GM19397 (cell line): ENCODE results near the gene CHCHD1.
"Not testable (repeated sequence)": the region's sequence is repeated elsewhere in the genome, so short reads cannot be mapped to it uniquely, and the experiment has no call there.

Experiments
- ATAC-seq: cut with Tn5 transposase; IDR thresholded peaks from one replicate; pipeline ENCODE4 v1.9.1; 2021; ENCODE audit warnings: mild to moderate bottlenecking, moderate library complexity; ENCODE audit not compliant: unreplicated experiment

The CHCHD1 gene

GRCh38 chr10:73790886-73791625 lies 9.2 kb downstream of the CHCHD1 start:
- no peak for ATAC-seq

- ATAC-seq: no peak
Measured at GRCh38 chr10:73791871-73792400, 10.1 kb downstream of the CHCHD1 start.

GRCh38 chr10:73793456-73793855 lies 11.6 kb downstream of the CHCHD1 start:
- no peak for ATAC-seq

GRCh38 chr10:73795491-73795890 lies 13.6 kb downstream of the CHCHD1 start:
- ATAC-seq: not testable (repeated sequence)

GRCh38 chr10:73796035-73796434 lies 14.2 kb downstream of the CHCHD1 start:
- not testable (repeated sequence) for ATAC-seq

GRCh38 chr10:73796766-73797165 lies 14.9 kb downstream of the CHCHD1 start:
- ATAC-seq: no peak

- no peak for ATAC-seq
Measured at GRCh38 chr10:73797324-73798025, 15.6 kb downstream of the CHCHD1 start.

GRCh38 chr10:73798087-73798486 lies 16.2 kb downstream of the CHCHD1 start:
- no peak for ATAC-seq

- ATAC-seq: no peak
Measured at GRCh38 chr10:73798927-73799560, 17.2 kb downstream of the CHCHD1 start.

GRCh38 chr10:73799899-73800559 lies 18.2 kb downstream of the CHCHD1 start:
- ATAC-seq: no peak

GRCh38 chr10:73800560-73801252 lies 18.9 kb downstream of the CHCHD1 start:
- no peak for ATAC-seq

GRCh38 chr10:73801253-73801590 lies 19.4 kb downstream of the CHCHD1 start:
- ATAC-seq: no peak

GRCh38 chr10:73802276-73802991 lies 20.6 kb downstream of the CHCHD1 start:
- no peak for ATAC-seq

GRCh38 chr10:73803680-73804286 lies 21.9 kb downstream of the CHCHD1 start:
- peak; percentile 62 for ATAC-seq

GRCh38 chr10:73806176-73806950 lies 24.5 kb downstream of the CHCHD1 start:
- no peak for ATAC-seq

GRCh38 chr10:73807471-73807870 lies 25.6 kb downstream of the CHCHD1 start:
- no peak for ATAC-seq

GRCh38 chr10:73808021-73808815 lies 26.4 kb downstream of the CHCHD1 start:
- ATAC-seq: no peak
